ENCODE data around the gene MOG.

- TF ChIP-seq YY1 (IDR thresholded peaks at IDR 0.05; ENCODE audit: insufficient read depth, insufficient read length), result no peak
- no peak for TF ChIP-seq ZNF274 (IDR thresholded peaks at IDR 0.05; ENCODE audit: low read depth, low read length)
These were observed 18.7 kb downstream of the MOG start for GRCh38 chr6:29675561-29675960.
